ENCODE measurements around the gene CDK5RAP2. TPM values are rescaled to one million over a fixed set of nuclear protein-coding genes. Genes with fewer than 3 reads are reported as not detected.

Gene CDK5RAP2
- total RNA-seq, 1 experiment from 2014 or later = 56.4 TPM

- Mint-ChIP-seq H3K27ac (no peak overlapping the region), H3K9me3 (peaks cover 3 to 5% of the 10 kb centered on the region in 2 experiments; a peak in 2 of 5 replicates), H3K27me3 (ENCODE audit: low read depth) (no peaks in the 10 kb centered on the region; the same call in 1 of the 2 replicates), H3K4me1 (peaks cover 6 to 12% of the 10 kb centered on the region in 2 experiments; a peak in 3 of 4 replicates), H3K36me3 (ENCODE audit: insufficient read depth in 1 of 3, low read depth in 3 of 3) (peaks cover 0 to 5% (median 4%) of the 10 kb centered on the region in 3 experiments; a peak in 3 of 7 replicates), H3K4me3 (no peak overlapping the region)
- no peak overlapping the region for H2BK20ac ChIP-seq (ENCODE audit: low read depth, low read length, poor library complexity, severe bottlenecking)
- H2AK5ac ChIP-seq (ENCODE audit: insufficient read length, low read length) = no peak overlapping the region
- H3K79me1 ChIP-seq (ENCODE audit: insufficient read depth, low read depth, low read length, poor library complexity, severe bottlenecking) = no peaks in the 10 kb centered on the region
- no peaks in the 10 kb centered on the region for H3K23me2 ChIP-seq (ENCODE audit: insufficient read length, low read depth, low read length, poor library complexity, severe bottlenecking)
- no peak overlapping the region for H3K23ac ChIP-seq (ENCODE audit: insufficient read length, low read depth, low read length)
- H2BK120ac ChIP-seq (ENCODE audit: low read depth, low read length, poor library complexity, severe bottlenecking) = no peak overlapping the region
- no peak for TF ChIP-seq CTCF (conservative IDR thresholded peaks at IDR 0.05)
- H3K9me3 ChIP-seq (ENCODE audit: control insufficient read depth, low read depth, low read length) = no peaks in the 10 kb centered on the region
- H3K4me1 ChIP-seq (ENCODE audit: insufficient read depth, low read length) = no peaks in the 10 kb centered on the region
- H2AFZ ChIP-seq (ENCODE audit: low read length) = no peak overlapping the region
- H4K8ac ChIP-seq (replicated peaks; ENCODE audit: insufficient read length, low read depth, low read length) = no peak overlapping the region
- no peak for DNase-seq
- H4K5ac ChIP-seq (ENCODE audit: insufficient read length, low read depth, low read length) = no peak overlapping the region
- H3K79me2 ChIP-seq (ENCODE audit: insufficient read depth, low read length) = no peaks in the 10 kb centered on the region
- no peak overlapping the region for H3K4ac ChIP-seq (ENCODE audit: low read depth, low read length)
- H3T11ph ChIP-seq (ENCODE audit: low read length) = no peak overlapping the region
- H3K4me2 ChIP-seq (ENCODE audit: insufficient read depth, insufficient read length, low read length) = no peak overlapping the region
- no peaks in the 10 kb centered on the region for H3K27me3 ChIP-seq (ENCODE audit: insufficient read depth, low read length)
- H3K14ac ChIP-seq (ENCODE audit: insufficient read depth, low read length) = no peak overlapping the region
- WGBS (ENCODE audit: extremely low coverage, insufficient read length, low lambda C conversion rate) = no CpG with 5 or more reads among the region's 4 CpGs
- no peak overlapping the region for H4K91ac ChIP-seq (ENCODE audit: insufficient read length, low read depth, low read length)
- no peak overlapping the region for H2BK15ac ChIP-seq (ENCODE audit: low read depth, low read length)
- H3K18ac ChIP-seq (ENCODE audit: insufficient read length, low read depth, low read length) = no peak overlapping the region
- no peak overlapping the region for H2BK5ac ChIP-seq (ENCODE audit: insufficient read length, low read length)
- no peak overlapping the region for H3K9ac ChIP-seq (ENCODE audit: extremely low read depth, insufficient read length, low read length)
- H3K27ac ChIP-seq (ENCODE audit: insufficient read length, low read depth, low read length) = no peak overlapping the region
- H4K20me1 ChIP-seq (ENCODE audit: control insufficient read depth, insufficient read depth, insufficient read length) = no peaks in the 10 kb centered on the region
- H2BK12ac ChIP-seq (ENCODE audit: insufficient read length, low read depth, low read length) = no peak overlapping the region
- H3K56ac ChIP-seq (ENCODE audit: insufficient read length, low read depth, low read length) = no peak overlapping the region
These were observed 218.4 kb downstream of the CDK5RAP2 start for GRCh38 chr9:120361551-120361950.

Measured in H9 (cell line).